Lung microvascular endothelial cell (primary cell): ENCODE results near the gene HORMAD2. TPM values are rescaled to one million over a fixed set of nuclear protein-coding genes. Genes with fewer than 3 reads are reported as not detected.

Experiments used
- DNase-seq, 2 donors: peaks; one replicate each; pipeline versions ENCODE4 v3.0.0 to v3.0.0-alpha.2; 2010; ENCODE audit warnings: low read depth in 2 of 2
- total RNA-seq: library from RNA; depleted of rRNA; stranded (reverse); fragments of >200 nt; gene quantifications from 2 replicates; pipeline ENCODE4 v1.2.1, GENCODE V29; 2014

The HORMAD2 gene
- total RNA-seq, 1 donor from 2014 or later = not detected

DNA sequence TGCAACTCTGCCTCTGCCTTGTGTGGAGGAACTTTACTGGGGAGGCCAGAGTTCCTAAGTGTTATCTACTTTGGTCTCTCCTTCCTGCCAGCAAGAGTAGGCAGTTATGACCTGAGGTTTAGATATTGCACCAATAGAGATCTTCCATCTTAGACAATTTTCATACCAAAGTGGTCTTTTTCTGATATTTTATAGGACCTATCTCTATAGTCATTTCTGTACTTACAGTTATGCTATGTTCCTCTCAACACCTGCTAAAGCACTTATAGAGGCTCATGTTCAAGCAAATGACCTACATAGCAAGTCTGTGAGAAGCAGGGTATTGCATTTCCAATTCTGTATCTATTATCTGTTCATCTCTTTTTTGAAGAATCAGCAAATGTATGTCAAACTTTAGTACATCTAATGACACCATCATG is 80.8 kb downstream of the HORMAD2 start:
- DNase-seq = no peak

GRCh38 chr22:30167296-30167695 is 87.0 kb downstream of the HORMAD2 start:
- no peak for DNase-seq

DNA sequence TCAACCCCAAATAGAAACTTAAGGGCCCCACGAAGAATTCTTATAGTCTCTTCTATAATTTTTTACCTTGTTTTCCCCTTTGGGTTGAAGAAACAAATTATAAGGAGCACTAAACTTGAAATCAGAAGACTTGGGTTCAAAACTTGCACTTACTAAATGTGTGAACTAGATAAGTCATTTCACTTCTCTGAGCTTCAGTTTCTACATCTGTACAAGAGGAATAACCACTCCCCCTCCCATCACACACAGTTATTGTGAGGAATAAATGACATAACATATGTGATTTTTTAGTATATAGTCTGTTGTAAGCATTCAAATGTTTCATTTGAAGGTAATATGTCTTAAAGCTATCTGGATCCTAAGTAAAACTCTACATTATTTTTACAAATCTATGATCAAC is 87.5 kb downstream of the HORMAD2 start:
- DNase-seq = no peak

GRCh38 chr22:30169002-30169401 is 88.7 kb downstream of the HORMAD2 start:
- no peak for DNase-seq

DNA sequence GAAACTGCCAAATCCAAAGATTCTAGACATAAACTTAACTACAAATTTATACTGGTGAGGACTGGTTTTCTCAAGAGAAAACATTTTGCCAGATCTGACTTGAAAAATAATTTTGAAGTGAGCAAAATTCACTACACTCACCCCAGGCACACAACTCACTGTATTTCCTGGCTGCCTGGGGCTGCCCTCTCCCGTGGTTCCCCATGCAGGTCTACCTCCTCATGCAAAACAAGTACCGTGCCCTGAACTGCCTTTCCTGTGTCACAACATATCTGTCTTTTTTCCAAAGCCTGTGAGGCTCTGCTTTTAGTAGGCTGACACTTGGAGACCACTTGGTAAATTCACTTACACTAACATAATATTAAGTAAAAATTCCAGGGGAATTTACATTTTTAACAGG is 89.9 kb downstream of the HORMAD2 start:
- DNase-seq = no peak

GRCh38 chr22:30171008-30171407 is 90.7 kb downstream of the HORMAD2 start:
- no peak for DNase-seq

DNA sequence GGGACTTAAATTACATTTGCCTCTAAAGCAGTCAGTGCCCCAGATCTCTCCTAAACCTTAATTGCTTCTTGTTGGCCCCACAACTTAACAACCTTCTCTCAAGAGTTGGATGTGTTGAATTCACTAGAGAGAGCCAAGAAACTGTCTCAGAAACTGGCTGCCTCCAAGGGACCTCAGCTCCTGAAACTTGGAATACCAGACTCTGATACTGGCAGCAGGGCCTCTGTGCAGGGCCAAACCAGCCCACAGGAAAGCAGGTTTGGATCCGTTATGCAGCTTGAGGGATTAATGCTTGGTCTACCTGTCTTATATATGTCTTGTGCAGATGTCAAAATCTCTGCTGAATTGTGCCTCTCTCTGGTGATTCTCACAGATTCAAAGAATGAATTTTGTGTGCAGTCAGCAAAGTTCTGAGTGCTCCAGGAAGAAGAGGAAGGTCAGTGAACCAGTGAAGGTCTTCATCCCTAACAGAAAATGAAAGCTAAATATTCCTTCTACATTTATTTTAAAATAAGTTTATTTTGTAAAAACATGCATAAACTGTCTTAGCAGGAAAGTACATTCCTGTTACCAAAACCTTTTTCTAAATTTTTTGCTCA is 95.5 kb downstream of the HORMAD2 start:
- no peak for DNase-seq

DNA sequence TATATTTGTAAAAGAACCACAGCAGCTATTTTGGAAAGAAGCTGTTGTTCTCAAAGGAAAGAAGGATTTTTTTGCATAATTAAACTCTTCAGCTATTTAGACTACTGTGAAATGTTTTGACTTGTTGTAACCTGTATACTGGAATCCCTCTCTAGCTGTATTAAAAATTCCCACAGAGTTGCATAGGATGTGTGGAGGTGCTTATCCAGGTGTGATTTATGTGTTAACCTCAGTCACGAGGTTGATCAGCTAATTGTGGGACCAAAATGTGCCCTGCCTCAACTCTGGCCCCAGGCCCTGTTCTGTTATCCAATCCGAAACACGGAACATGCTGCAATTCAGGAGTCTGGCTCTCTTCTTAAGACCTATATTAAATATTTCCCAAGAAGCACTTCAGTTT is 96.2 kb downstream of the HORMAD2 start:
- no peak for DNase-seq

- no peak for DNase-seq
Measured at GRCh38 chr22:30178181-30179126, 98.2 kb downstream of the HORMAD2 start.

- DNase-seq = no peak
Measured at GRCh38 chr22:30180616-30181015, 100.4 kb downstream of the HORMAD2 start.

DNA sequence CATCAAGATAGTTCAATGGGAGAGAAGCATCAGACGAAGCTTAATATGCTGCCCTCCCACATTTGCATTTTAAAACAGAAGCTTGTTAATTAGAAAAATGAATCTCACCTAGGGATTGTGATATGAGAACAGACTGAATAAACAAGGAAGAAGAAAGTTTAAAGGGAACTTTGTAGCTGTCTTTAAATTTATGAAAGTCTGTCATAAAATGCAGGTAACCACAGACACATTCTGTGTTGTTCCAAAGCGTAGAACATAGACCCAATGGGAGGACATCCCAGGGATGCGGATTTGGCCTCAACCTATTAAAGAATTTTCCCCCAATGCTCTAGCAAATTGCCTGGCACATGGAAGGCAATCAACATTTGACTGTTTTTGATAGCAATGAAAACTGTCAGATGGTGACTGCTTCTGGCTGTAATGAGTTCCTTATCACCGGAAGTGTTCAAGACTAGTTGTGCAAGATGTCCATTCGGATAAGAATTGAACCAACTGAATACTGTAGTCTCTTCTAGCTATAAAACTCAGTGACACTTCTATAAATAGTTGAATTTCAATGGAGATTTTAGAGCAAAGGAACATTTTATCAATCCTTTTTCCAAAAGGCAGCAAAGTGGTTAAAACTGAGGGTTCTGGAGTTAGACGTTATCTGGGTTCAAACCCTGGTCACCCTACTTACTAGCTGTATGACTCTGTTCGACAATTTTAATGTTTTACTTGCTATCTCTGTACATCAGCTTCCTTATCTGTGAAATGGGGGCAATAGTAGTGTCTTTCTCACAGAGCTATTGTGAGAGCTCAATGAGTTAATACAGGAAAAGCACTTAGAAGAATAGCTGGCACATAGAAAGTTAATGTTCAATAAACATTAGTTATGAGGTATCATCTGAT is 101.4 kb downstream of the HORMAD2 start:
- no peak for DNase-seq

DNA sequence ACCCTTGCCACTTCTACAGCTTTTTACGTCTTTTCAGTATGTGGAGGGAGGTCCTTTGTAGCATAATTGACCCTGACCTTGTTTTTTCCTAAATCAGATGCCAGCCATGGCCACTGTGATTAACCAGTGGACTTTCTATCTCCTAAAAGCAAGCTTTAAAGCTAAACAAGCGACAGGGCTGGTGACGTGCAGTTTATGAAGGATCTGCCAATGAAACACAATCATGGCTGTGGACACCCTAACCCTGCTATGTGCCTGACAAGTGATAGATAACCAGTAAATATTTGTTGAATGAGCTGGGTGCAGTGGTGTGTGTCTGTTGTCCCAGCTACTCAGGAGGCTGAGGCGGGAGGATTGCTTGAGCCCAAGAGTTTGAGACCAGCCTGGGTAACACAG is 102.1 kb downstream of the HORMAD2 start:
- peak in 1 of 2 donors; percentile 15 for DNase-seq

DNA sequence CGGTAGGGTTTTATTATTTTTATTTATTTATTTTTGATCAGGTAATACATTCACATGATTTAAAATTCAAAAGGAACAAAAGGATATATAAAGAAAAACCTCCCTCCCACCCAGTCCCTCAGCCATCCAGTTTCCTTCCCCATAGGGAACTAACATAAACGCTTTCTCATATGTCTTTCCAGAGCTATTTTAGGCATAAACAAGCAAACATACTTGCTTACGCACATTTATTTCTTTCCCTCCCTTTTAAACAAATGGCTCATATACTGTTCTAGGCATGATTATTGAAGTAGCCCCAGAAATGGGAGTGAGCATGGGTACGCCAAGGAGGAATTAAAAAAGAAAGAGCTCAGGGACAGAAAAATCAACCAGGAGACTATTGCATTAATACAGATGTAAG is 102.6 kb downstream of the HORMAD2 start:
- no peak for DNase-seq

GRCh38 chr22:30183271-30183670 is 103.0 kb downstream of the HORMAD2 start:
- DNase-seq = no peak

DNA sequence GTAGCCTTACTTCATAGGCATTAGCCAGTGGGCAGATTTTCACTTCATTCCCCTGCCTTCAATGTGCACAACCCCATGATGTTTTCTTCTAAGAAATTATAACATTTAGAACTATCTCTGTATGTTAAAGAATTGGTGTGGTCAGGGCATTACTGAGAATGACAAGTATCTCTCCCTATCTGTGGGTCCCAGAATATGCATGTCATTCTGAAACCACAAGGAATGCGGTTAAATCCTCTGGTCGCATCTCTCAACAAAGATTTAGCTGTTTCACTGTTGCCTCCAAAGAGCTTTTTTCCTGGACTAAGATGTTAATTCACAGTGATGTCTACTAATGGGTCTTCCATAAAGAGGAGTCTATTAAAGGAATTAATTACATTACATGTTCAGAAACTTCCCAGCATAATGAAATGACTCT is 103.6 kb downstream of the HORMAD2 start:
- no peak for DNase-seq

DNA sequence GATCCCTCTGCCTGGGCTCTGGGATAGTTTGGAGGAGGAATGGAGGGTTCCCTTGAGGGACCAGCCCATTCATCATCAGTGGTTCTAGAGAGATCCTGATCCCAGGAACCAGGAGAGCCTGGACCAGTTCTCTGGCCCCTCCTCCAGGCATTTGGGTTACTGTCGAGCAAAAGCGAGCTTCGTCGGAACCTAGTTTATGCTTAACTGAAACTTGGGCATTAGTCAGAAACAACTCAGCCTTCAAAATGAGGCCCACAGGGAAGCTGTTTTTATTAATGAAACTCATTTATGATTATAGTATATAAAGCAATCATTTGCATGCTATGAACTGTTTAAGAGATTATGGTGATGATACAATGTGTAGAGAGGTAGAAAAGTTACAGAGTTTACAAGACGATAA is 104.9 kb downstream of the HORMAD2 start:
- no peak for DNase-seq

GRCh38 chr22:30185549-30185948 is 105.3 kb downstream of the HORMAD2 start:
- DNase-seq = no peak

- DNase-seq = no peak
Measured at GRCh38 chr22:30186041-30186440, 105.8 kb downstream of the HORMAD2 start.

DNA sequence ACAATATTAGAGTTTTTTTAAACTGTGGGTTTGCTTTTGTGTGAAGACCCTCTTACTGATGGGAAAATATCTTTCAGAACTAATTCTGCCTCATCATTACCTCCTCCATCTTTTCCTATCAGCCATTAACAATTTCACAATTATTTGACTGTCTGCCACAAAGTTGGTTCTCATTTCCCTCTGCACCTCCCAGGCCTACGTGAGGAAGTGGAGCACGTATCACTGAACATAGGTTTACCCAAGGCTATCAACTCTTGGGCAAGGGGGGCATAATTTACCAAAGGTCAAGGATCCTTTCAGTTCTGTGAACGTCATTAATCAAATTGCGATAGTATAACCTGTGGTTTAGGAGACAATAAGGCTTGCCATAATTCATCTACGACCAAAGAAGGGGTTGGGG is 106.2 kb downstream of the HORMAD2 start:
- no peak for DNase-seq

- DNase-seq = no peak
Measured at GRCh38 chr22:30187094-30187493, 106.8 kb downstream of the HORMAD2 start.

GRCh38 chr22:30187529-30188407 is 107.5 kb downstream of the HORMAD2 start:
- DNase-seq = peak in 1 of 2 donors; percentile 31
